Stimulated activated naive B cell treated with anti-CD40 and anti-IgM and Interleukin-4, amounts not matched to agents 10 μg/mL and 1 μg/mL and 100 μg/mL, for 72 hours (primary cell): Measurements from ENCODE around the gene RETREG2.
A peak's percentile ranks its signal among the peaks of the same experiment; 100 is the strongest.

ENCODE experiments used
- ATAC-seq, 2 donors: fragments of 150-1000 bp; cut with Tn5 transposase; replicated peaks; 2 replicates each; pipeline ENCODE4 v1.10.0; 2021; ENCODE audit warnings: moderate library complexity in 1 of 2
- DNase-seq: peaks from one replicate; pipeline ENCODE4 v3.0.0; 2021
- H3K27ac Mint-ChIP-seq: one replicate; pipeline ENCODE4 v1.8.0; 2022; ENCODE audit warnings: mild to moderate bottlenecking, mixed read lengths
- H3K27me3 Mint-ChIP-seq, 2 donors: one replicate each; pipeline ENCODE4 v1.8.0; 2022; ENCODE audit warnings: mixed read lengths in 2 of 2
- H3K36me3 Mint-ChIP-seq, 2 donors: one replicate each; pipeline ENCODE4 v1.8.0; 2022; ENCODE audit warnings: mixed read lengths in 2 of 2, mild to moderate bottlenecking in 1 of 2
- H3K4me1 Mint-ChIP-seq, 2 donors: one replicate each; pipeline ENCODE4 v1.8.0; 2022; ENCODE audit warnings: mixed read lengths in 2 of 2, mild to moderate bottlenecking in 1 of 2
- H3K4me3 Mint-ChIP-seq, 2 donors: one replicate each; pipeline ENCODE4 v1.8.0; 2022; ENCODE audit warnings: mild to moderate bottlenecking in 2 of 2, mixed read lengths in 2 of 2, moderate library complexity in 1 of 2
- H3K9me3 Mint-ChIP-seq, 2 donors: one replicate each; pipeline ENCODE4 v1.8.0; 2022; ENCODE audit warnings: mixed read lengths in 2 of 2, mild to moderate bottlenecking in 1 of 2

The RETREG2 gene

DNA sequence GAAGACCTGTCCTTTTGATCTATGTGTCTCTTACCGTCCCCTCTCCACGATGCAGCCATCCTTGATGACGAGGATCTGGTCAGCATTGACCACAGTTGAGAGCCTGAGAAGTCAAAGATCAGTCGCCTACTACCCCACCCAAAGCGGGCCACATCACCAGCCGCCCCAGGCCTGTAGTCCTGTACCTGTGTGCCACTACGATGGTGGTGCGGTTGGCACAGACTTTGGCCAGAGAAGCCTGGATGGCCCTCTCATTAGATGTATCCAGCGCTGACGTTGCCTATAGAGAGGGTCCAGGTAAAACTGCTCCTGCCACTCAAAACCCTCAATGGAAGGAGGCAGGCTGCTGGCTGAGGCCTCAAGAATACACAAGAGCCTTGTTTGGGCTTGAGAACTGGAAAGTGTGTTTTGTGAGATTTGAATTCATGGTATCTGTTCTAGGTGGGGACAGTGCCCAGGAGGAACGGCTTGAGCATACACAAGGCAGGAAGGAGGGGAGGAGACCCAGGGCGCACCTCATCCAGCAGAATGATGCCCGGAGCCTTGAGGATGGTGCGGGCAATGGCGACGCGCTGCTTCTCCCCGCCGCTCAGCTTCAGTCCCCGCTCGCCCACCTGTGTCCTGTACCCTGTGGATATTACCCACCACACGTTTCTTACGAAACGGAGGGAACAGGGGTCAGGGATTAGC lies 32.3 kb downstream of the RETREG2 start:
- Mint-ChIP-seq H3K9me3 (no peaks in the 10 kb centered on the region), H3K27me3 (no peaks in the 10 kb centered on the region), H3K4me3 (no peak overlapping the region), H3K27ac (peak overlapping the region; percentile 73), H3K4me1 (peaks cover 24 to 39% of the 10 kb centered on the region in 2 donors), H3K36me3 (peaks cover 40 to 42% of the 10 kb centered on the region in 2 donors)
- no peak for ATAC-seq
- DNase-seq: no peak

DNA sequence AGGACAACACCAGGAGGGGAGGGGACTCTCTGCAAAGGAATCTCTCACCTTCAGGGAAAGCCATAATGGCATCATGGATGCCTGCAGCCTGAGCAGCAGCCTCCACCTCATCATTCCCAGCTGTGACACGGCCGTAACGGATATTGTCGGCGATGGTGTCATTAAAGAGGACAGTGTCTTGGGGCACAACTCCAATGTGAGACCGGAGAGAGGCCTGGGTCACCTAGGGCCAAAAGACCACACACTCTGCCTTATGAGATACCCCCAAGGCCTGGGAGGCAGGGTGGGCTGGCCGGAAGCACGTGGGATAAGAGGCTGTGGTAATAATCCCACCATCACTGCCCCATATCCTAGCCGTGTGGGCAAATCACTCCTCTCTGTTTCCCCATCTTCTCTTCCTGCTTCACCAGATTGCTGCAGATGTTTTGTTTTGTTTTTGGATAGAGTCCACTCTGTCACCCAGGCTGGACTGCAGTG lies 32.8 kb downstream of the RETREG2 start:
- no peak for ATAC-seq
- H3K4me3 Mint-ChIP-seq: no peak overlapping the region
- H3K27ac Mint-ChIP-seq: peak overlapping the region; percentile 87
- no peak for DNase-seq
- H3K9me3 Mint-ChIP-seq: no peaks in the 10 kb centered on the region
- H3K36me3 Mint-ChIP-seq: peaks cover 42 to 44% of the 10 kb centered on the region in 2 donors
- peaks cover 25 to 41% of the 10 kb centered on the region in 2 donors for H3K4me1 Mint-ChIP-seq
- H3K27me3 Mint-ChIP-seq: no peaks in the 10 kb centered on the region

DNA sequence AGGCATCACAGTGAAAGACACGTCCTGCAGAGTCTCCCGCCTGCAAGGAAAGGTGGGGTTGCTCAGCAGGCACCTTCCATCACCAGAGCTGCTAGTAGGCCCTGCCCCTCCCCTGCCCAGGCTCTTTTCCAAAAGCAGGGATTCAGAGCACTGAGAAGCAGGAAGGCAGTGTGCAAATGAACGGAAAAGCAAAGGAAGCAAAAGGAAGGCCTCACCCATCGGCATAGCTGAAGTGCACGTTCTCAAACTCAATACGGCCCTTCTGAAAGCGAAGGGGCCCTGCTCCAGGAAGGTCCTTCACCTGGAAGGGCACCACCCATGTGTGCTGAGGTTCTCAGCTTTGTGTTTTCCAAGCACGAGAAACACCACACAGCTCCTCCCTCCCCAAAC lies 34.9 kb downstream of the RETREG2 start:
- no peak for ATAC-seq
- Mint-ChIP-seq H3K9me3 (no peaks in the 10 kb centered on the region), H3K36me3 (peaks cover 51 to 54% of the 10 kb centered on the region in 2 donors), H3K27ac (peak overlapping the region; percentile 20), H3K4me1 (peaks cover 25 to 49% of the 10 kb centered on the region in 2 donors), H3K27me3 (no peaks in the 10 kb centered on the region), H3K4me3 (no peak overlapping the region)
- no peak for DNase-seq

GRCh38 chr2:219213486-219214071 lies 35.5 kb downstream of the RETREG2 start:
- peaks cover 23 to 47% of the 10 kb centered on the region in 2 donors for H3K4me1 Mint-ChIP-seq
- H3K27ac Mint-ChIP-seq: no peak overlapping the region
- no peak for ATAC-seq
- DNase-seq: no peak
- H3K4me3 Mint-ChIP-seq: no peak overlapping the region
- no peaks in the 10 kb centered on the region for H3K9me3 Mint-ChIP-seq
- no peaks in the 10 kb centered on the region for H3K27me3 Mint-ChIP-seq
- H3K36me3 Mint-ChIP-seq: peaks cover 46 to 48% of the 10 kb centered on the region in 2 donors

DNA sequence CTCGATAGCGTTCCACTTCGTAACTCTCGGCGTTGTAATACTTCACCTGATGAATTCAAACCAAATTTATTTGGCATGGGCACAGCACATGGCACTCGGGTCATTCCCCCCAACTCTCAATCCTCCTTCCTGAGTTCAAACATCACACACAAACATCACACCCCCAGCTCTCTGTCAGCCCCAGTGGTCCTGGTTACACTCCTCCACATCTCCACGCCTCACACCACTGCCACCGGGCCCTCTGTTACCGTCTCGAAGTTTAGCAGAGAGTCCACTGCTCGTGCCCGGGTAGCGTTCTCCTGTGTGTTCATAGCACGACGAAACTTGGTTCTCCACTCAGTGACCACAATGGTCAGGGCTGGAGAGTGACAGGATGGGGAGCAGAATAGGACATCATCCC lies 36.1 kb downstream of the RETREG2 start:
- Mint-ChIP-seq H3K9me3 (no peaks in the 10 kb centered on the region), H3K4me1 (peaks cover 21 to 44% of the 10 kb centered on the region in 2 donors), H3K27me3 (no peaks in the 10 kb centered on the region), H3K27ac (peak overlapping the region; percentile 6), H3K36me3 (peaks cover 45% of the 10 kb centered on the region in 2 donors), H3K4me3 (no peak overlapping the region)
- DNase-seq: no peak
- no peak for ATAC-seq

DNA sequence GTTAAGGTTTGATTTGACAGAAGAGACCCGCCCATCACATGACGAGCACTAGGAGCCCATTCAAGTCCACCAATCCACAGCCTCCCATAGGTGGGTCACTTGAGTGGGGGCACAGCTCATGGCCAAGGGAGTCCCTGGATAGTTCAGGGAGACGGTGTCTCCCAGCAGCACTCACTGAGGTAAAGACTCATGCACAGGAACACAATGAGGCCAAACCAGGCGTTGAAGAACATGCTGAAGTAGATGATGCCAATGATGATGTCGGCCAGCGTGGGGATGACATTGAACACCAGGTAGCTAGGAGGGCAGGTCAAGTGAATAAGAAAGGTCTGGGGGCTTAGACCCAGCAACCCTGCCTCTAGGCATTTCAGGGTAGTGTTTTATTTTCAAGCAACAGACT lies 36.7 kb downstream of the RETREG2 start:
- Mint-ChIP-seq H3K27ac (no peak overlapping the region), H3K4me1 (peaks cover 20 to 47% of the 10 kb centered on the region in 2 donors), H3K9me3 (no peaks in the 10 kb centered on the region), H3K36me3 (peaks cover 46 to 48% of the 10 kb centered on the region in 2 donors), H3K4me3 (no peak overlapping the region), H3K27me3 (no peaks in the 10 kb centered on the region)
- no peak for ATAC-seq
- no peak for DNase-seq

- Mint-ChIP-seq H3K4me1 (peaks cover 21 to 54% of the 10 kb centered on the region in 2 donors), H3K27ac (no peak overlapping the region), H3K9me3 (no peaks in the 10 kb centered on the region), H3K36me3 (peaks cover 47 to 57% of the 10 kb centered on the region in 2 donors), H3K27me3 (no peaks in the 10 kb centered on the region), H3K4me3 (peak overlapping the region in 1 of 2 donors; percentile 32)
- no peak for DNase-seq
- no peak for ATAC-seq
These were observed 37.9 kb downstream of the RETREG2 start for GRCh38 chr2:219215871-219216534.

DNA sequence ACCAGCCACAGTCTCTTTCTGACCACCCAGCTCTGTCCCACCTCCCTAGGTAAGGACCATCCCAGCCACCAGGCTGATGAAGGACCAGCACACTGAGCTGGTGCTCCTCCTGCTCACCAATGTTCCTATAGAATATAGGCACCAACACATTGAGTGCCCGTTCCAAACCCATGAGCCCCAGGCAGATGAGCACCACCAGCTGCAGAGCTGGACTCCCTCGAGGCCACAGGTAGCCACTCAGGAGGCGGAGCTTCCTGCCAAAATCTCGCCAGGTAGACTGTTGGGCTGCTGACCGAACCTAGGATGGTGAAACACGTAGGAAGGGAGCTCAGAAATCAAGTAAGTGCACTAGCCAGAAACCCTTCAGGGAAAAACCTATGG lies 38.5 kb downstream of the RETREG2 start:
- ATAC-seq: no peak
- H3K27me3 Mint-ChIP-seq: no peaks in the 10 kb centered on the region
- peak overlapping the region; percentile 37 for H3K27ac Mint-ChIP-seq
- peaks cover 21 to 50% of the 10 kb centered on the region in 2 donors for H3K4me1 Mint-ChIP-seq
- no peak for DNase-seq
- H3K4me3 Mint-ChIP-seq: peak overlapping the region; percentile 64 to 95
- peaks cover 49 to 59% of the 10 kb centered on the region in 2 donors for H3K36me3 Mint-ChIP-seq
- H3K9me3 Mint-ChIP-seq: no peaks in the 10 kb centered on the region

DNA sequence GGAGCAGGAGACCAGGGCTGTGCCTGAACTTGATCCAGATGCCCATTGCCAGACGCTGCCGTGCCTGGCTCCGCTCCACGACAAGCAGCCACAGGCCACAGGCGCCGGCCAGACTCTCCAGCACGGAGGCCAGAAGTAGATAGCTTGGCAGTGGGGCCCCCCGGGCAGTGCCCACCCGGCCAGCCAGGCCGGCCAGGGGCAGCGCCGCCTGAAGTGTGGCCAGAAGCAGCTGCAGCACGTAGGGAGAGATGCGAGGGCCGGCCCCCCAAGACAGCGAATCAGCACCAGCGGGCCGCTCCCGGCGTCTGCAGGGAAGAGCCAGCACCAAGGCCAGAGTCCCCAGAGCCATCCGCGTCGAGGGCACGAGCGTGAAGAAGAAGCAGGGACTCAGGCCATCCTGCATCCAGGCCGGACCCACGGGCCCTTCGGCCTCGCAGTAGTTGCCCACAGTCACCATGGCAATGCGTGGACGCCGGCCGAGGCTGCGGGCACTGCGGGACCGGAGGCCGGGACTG lies 40.2 kb downstream of the RETREG2 start:
- H3K4me3 Mint-ChIP-seq: peak overlapping the region; percentile 90 to 95
- H3K27me3 Mint-ChIP-seq: no peaks in the 10 kb centered on the region
- ATAC-seq: peak; percentile 52 to 55
- H3K9me3 Mint-ChIP-seq: no peaks in the 10 kb centered on the region
- H3K27ac Mint-ChIP-seq: peak overlapping the region; percentile 93
- DNase-seq: no peak
- peaks cover 21 to 40% of the 10 kb centered on the region in 2 donors for H3K4me1 Mint-ChIP-seq
- peaks cover 45 to 56% of the 10 kb centered on the region in 2 donors for H3K36me3 Mint-ChIP-seq

DNA sequence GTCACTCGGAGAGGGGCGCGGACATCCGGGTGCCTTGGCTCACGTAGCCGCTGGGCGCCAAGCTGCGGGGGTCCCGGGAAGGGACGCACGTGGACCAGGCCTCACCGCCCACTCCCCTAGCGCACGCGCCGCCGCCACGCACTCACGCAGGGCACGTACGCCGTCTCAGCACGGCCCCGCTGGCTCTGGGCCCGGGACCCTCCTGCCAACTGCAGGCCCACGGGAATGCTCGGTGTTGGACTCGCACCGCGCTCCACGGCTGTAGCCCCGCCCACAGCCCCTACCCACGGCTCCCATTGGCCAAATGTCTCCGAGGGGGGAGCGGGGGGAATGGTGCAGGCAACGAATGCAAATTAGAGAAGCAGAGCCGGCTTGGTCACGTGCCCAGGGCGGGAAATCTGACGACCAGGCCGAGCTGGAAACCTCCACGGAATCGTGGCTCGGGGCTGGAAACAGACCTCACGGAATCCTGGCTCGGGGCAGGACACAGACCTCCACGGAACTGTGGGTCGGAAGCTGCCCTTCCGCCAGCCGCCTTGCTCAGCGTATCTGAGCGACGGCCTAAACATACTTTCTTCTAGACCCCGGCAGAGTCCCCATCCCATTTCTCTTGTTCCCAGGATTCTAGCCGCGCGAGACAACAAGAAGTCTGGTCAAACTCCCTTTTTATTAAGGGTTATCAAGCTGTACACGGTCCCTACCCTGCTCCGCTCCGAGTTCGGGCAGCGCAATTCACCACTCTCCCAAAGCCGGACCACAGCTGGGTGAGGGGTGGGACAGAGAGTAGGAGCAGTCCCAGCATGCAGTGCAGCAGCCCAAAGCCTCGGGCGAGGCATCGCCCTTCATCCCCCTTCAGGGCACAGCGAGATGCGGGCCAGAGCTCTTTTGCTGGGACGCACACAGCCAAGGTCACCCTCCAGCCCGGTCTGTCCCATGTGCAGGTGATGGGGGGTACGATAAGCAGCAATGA lies 40.9 kb downstream of the RETREG2 start, which contains the start of gene ABCB6:
ABCB6 (minus strand) TSS at position 227 of the 970 bp plus-strand sequence. CDS start 285 bp downstream, outside the sequence.
- Mint-ChIP-seq H3K27ac (peak within 1 kb of the TSS; percentile 93), H3K9me3 (no peaks in the 10 kb centered on the region), H3K36me3 (peaks cover 44 to 59% of the 10 kb centered on the region in 2 donors), H3K4me1 (peaks cover 21 to 40% of the 10 kb centered on the region in 2 donors), H3K4me3 (peak within 1 kb of the TSS; percentile 90 to 95), H3K27me3 (no peaks in the 10 kb centered on the region)
- peak; percentile 86 for DNase-seq
- ATAC-seq: peak; percentile 84 to 91

- H3K4me1 Mint-ChIP-seq: peaks cover 20 to 43% of the 10 kb centered on the region in 2 donors
- no peaks in the 10 kb centered on the region for H3K27me3 Mint-ChIP-seq
- DNase-seq (no peak), ATAC-seq (no peak)
- no peaks in the 10 kb centered on the region for H3K9me3 Mint-ChIP-seq
- H3K4me3 Mint-ChIP-seq: peak overlapping the region; percentile 6 to 95
- H3K27ac Mint-ChIP-seq: no peak overlapping the region
- peaks cover 46 to 59% of the 10 kb centered on the region in 2 donors for H3K36me3 Mint-ChIP-seq
These were observed 41.9 kb downstream of the RETREG2 start for GRCh38 chr2:219219784-219220532.

DNA sequence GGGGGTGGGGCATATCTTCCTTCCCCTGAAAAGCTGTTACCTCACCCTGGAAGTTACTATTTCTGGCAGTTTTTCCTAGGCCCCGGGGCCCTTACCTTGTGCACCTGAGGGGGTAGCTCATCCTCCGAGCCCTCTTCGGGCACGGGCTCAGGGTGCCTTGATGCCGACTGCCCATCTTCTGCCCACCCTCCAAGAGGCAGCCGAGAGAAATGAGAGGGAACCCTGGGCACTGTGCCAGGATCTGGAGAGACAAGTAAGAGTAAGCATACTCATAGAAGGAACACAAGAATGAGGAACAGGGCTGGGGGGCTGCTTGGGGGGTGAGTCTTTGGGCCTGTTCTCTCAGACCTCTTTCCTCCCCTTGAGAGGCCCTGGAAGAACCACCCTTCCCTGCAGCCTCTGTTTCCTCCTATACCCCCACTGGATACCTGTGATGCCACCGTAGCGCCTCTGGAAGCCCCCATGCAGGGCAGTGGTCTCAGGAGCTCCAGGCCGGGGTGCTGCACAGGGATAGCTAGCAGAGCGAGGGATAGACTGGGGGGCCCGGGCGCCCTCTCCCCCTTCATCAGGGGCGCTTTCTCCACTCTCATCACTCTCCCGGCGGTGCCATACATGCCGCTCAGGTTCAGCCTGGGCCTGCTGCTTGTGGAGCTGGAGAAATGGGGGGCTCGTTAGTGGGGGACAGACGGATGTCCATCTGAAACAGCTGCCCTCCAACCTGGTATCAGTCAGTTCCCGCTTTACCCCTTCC lies 42.8 kb downstream of the RETREG2 start:
- DNase-seq (no peak), ATAC-seq (no peak)
- Mint-ChIP-seq H3K27ac (no peak overlapping the region), H3K4me3 (no peak overlapping the region), H3K9me3 (no peaks in the 10 kb centered on the region), H3K4me1 (peaks cover 20 to 47% of the 10 kb centered on the region in 2 donors), H3K27me3 (no peaks in the 10 kb centered on the region), H3K36me3 (peaks cover 53 to 63% of the 10 kb centered on the region in 2 donors)
